ENCODE results near the gene ADAMTS10.
"Not testable (repeated sequence)": the region's sequence is repeated elsewhere in the genome, so short reads cannot be mapped to it uniquely, and the experiment has no call there.

The ADAMTS10 gene

DNA sequence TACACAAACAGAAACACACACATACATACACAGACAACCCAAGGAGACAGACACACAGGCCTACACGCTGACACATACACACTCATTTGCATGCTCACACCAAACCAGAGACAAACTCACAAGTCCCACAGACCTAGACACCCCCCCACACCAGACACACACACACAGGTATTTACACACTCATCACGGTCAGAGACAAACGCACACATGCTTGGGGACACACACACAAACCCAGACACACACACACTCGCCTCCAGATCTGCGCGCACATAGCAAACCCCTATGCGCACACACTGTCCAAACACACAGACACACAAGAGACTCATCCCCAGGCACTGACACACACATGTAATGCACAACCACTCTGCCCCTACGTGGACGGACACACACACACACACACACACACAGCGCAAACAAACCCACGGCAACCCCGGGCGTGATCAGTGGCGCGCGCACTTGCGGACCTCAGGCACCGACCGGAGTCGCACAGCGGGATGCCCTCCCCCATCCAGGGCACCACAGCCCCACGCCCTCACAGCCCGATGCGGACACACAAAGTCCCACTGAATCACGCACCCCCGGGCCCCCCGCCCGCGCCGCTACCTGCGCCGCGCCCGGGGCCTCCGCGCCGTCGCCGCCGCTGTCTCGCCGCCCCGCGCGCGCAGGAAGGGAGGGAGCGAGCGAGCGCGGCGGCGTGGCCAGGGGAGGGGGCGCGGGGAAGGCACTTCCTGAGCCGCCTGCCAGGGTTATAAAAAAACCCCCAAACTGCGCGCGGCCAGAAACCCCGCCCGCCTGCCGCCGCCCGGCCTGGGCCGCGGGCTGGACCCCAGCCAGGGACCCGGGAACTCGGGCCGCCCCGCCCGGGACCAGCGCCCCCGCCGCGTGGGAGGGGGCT is at the start of gene ADAMTS10:
ADAMTS10 (minus strand) TSS at position 675 of the 895 bp plus-strand sequence. CDS start 5,005 bp downstream, outside the sequence.
- DNase-seq, result no peak

DNA sequence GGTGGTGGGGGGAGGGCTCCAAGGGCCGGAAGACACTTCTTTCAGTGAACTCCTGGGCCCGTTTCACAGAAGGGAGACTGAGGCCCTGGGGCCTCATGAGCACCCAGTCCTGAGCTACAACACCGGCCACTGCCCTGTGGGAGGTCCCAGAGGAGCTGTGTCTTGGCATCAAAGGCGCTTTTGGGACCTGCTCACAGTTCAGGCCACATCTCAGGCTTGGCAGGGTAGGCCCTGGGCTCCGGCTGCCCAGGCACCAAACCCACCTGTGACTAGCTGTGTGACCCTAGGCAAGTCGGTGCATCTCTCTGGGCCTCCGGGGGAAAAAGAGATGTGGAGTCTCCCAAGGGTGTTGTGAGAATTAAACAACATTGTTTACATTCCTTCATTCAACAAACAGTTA is 49.4 kb upstream of the ADAMTS10 start:
- DNase-seq, result no peak

DNA sequence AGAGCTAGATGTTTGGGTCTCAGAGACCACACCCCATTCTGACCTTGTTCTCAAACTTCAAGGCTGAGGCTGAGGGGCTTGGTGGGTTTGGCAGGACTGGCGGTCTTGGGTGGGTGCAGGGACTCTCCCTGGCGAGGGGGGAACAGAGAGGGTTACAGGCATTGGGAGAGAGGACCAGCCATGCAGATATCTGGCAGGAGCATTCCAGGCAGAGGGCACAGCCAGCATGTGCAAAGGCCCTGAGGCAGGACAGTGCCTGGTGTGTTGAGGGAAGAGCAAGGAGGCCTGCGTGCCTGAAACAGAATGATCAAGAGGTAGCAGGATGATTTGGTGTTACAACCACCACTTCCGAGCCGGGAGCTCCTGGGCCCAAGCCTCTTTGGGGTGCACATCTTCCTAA is 47.4 kb upstream of the ADAMTS10 start:
- DNase-seq, result no peak

DNA sequence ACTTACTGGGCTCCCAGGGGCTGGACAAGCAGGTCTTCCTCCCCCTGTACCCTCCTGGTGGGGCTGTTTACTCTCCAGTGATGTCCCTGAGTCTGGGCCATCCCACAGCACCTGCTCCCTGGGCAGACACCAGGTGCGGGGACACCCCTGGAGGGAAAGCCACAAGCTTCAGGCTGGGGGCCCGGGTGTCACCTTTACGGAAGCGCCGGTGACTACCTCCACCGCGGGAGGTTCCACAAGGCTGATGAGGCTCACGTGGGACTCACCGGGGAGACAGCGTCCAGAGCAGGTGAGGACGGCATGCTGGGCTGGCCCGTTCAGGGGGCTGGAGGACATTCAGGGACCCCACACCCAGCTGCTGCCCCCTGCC is 44.8 kb upstream of the ADAMTS10 start:
- DNase-seq, result no peak

DNA sequence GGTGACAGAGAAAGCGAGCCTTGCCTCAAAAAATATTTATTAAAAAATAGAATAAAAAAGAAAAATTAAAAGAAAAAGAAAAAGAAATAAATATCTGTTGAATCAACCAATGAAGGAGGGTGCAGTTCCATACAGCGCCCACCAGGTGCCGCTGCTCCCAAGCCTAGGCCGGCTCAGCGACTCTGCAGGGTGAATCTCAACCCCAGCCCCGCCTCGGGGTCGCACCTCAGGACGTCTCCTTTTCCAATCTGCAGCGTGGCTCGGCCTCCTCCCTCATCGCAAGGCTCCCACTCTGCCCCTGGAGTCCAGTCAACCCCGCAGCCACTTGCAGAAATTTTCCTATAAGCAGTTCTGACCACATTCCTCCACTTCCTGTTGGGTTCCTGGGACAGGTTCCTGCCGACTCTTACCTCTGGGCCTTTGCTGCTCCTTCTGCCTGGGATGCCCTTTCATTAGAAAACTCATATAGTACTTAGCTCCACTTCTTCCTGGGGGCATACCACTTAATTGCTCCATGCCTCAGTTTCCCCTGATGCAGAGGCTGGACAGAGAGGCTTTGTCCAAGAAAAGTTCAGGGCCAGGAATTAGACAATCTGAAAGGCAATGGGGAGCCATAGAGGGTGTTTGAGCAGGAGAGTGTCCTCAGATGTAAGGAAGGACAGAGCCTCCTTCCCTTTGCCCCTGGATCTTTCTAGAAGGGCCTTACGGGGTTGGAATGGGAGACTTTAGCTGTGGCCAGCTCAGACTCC is 44.2 kb upstream of the ADAMTS10 start:
- peak; percentile 2 for DNase-seq

DNA sequence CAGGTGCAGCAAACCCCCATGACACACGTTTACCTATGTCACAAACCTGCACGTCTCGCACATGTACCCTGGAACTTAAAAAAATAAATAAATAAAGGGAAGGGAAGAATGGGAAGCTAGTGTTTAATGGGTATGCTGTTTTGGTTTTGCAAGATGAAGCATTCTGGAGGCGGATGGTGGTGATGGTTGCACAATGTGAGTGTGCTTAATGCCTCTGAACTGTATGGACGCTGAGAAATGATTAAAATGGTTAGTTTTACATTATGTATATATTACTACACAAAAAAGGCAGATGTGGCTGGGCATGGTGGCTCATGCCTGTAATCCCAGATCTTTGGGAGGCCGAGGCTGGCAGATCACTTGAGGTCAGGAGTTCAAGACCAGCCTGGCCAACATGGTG is 37.7 kb upstream of the ADAMTS10 start:
- DNase-seq, result no peak

DNA sequence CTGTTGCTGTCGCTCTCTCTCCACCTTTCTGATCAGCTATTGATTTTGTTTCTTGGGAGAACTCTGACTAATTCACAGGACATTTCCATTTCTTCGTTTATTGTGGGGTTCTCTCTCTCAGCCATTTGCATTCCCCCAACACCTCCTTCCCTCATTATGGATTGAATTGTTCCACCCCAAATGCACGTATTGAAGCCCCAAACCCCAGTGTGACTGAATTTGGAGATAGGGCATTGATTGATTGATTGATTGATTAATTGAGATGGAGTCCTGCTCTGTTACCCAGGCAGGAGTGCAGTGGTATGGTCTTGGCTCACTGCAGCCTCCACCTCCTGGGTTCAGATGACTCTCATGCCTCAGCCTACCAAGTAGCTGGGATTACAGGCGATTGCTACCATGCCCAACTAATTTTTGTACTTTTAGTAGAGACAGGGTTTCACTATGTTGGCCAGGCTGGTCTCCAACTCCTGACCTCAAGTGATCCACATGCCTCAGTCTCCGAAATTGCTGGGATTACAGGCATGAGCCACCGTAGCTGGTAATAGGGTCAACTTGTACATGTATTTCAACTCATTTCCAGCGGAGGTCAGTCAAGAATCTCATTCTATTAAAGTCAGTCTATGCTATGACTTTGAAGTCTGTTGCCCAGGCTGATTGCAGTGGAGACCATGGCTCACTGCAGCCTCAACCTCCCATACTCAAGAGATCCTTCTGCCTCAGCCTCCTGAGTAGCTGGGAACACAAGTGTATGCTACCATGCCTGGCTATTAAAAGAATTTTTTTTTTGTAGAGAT is 33.5 kb upstream of the ADAMTS10 start:
- no peak for DNase-seq

DNA sequence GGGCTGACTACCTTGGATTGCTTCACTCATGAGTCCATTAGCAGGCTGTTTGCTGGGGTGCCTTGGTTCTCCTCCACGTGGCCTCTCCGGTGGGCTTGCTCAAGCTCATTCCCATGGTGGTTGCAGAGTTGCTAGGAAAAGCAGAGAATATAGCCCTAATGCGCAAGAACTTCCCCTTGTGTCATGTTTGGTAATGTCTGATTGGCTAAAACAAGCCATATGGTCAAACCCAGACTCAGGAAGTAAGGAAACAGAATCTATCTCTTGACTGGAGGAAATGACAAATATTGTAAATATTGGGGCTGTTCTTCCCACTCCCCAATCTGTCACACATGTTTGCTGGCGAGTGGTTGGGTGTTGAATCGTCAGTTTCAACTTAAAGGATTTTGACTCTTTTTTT is 32.0 kb upstream of the ADAMTS10 start:
- no peak for DNase-seq

DNA sequence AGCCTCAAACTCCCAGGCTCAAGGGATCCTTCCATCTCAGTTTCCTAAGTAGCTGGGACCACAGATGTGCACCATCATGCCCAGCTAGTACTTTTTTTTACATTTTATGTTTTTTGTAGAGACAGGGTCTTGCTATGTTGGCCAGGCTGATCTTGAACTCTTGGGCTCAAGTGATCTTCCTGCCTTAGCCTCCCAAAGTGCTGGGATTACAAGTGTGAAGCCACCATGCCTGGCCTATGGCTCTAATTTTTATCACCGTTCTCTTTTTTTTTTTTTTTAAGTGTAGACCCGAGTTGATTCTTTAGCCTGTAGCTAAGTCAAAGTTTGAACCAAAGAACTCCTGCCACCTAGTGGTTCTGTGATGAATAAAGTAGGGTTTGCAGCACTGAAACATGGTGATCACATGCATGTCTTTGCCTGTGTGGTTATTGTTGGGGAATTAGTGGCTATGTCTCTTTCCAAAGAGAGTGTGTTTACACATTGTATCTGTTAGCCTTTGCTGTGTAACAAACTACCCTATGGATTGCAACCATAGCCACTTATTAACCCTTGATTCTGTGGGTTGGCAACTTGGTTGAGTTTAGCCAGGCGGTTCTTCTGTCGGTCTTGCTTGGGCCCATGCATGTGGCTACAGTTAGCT is 31.5 kb upstream of the ADAMTS10 start:
- DNase-seq, result no peak

DNA sequence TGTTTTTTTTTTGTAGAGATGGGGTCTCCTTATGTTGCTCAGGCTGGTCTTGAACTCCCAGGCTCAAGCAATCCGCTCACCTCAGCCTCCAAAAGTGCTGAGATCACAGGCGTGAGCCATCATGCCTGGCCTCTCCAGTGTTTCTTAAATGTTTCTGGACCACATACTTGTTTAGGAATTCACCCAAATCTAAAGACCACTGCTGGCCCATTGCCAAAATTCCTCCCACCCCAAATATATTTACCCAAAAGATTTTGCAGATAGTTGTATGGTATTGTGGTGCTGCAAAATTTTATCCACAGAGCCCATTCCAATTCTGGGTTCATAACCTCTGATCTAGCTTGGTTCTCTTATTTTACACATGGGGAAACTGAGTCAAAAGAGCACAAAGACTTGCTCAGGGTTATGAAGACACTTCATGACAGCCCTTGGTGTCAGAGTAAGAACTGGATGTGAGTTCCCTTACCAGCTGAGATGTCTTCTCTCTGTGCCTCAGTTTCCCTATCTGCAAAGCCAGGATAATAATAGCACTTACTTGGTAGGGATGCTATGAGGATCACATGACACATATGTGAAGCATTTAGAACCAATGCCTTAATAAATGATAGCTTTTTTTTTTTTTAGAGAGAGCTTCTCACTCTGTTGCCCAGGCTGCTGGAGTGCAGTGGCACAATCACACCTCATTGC is 30.8 kb upstream of the ADAMTS10 start:
- DNase-seq, result no peak

DNA sequence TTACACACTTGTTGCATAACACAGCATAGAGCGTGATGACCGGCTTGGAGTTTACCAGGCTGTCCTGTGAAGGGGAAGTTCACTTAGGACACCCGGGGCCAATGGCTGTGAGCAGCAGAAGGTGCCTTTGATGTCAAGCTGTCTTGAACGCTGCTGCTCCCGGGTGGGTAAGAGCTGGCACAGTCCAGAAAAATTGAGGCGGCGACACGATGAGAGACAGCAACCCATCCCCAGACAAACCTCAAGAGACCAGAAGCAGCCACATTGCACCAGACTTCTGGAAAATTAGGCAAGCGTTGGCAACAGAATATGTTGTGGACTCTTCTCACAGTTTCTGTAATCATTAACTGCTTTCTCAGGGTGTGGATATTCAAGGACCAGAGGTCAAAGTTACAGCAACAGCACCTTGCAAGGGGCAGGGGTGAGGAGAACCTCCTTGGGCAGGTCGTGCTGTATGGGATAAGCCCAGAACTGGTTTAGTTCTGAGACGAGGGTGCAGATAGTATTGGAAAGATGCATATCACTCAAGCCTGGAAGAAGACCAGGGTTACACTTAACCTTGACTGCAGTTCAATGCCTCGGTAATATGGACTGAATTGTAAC is 30.0 kb upstream of the ADAMTS10 start:
- DNase-seq, result no peak

DNA sequence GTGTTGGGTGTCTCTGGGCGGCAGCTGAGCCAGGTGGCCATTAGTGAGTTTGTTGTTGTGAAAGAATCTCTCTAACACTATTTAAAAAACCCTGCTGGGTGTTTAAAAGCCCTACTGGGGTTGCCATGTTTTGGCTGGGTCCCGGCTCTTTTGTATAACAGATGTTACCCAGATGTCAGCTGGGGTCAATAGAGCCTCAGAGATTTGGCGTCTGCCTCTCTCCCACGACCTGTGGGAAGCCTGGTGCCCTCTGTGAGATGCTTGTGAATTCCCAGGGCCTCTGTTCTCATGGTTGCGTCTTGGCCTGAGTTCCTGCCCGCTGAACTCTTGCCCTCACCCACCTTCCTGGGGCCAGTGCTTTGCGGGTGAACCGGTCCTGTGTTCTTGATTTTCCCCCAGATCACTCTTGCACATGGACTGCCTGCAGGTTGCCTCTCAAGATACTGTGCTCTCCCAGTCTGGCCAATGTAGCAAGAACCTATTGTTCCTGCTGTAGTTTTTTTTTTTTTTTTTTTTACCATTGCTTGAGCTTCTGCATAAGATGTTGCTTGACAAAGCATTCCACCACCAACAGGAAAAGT is 29.4 kb upstream of the ADAMTS10 start:
- DNase-seq, result no peak

DNA sequence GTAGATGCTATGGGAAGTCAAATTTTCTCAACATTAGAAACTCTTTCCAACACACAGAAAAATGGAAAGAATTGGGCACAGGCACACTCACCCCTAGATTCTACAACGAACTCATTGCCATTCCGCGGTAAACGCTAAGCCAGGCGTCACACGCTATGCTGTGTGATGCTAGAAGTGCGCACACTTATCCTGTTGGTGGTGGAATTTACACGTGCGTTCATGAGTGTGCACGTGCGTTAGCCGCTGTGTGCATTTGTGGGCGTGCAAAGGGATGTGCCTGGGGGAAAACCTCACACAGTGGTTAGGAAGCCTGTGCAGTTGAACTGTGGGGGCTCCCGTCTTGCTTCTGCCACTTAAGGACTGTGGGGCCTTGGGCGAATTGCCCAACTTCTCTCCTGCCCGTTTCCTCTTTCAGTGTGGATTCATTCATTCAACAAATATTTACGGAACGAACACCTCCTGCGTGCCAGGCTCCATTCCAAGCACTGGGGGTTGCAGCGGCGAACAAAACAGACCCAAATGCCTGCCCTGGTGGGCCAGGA is 27.6 kb upstream of the ADAMTS10 start:
- no peak for DNase-seq

DNA sequence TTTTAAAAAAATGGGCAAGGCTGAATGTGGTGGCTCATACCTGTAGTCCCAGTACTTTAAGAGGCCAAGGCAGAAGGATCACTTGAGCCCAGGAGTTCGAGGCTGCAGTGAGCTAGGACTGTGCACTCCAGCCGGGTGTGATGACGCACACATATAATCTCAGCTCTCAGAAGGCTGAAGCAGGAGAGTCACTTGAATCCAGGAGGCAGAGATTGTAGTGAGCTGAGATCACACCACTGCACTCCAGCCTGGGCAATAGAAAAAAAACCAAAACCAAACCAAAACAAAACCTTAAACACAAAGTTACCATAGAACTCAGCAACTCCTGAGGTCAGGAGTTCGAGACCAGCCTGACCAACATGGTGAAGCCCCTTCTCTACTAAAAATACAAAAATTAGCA is 26.6 kb upstream of the ADAMTS10 start:
- DNase-seq, result not testable (repeated sequence)

DNA sequence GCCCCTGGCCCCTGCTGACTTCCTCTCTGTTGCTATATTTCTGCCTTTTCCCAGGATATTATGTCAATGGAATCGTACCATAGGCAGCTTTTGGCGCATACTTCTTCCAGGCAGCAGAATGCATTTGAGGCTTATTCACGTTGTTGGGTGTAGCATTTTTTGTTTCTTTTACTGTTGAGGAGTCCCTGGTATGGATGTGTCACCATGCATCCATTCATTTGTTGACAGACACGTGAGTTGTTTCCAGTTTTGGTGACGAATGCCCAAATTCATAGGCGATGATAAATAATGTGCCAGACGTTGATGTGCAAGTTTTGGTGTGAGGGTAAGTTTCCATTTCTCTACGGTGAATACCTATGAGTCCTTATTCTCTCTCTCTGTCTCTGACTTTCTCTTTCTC is 24.9 kb upstream of the ADAMTS10 start:
- no peak for DNase-seq

DNA sequence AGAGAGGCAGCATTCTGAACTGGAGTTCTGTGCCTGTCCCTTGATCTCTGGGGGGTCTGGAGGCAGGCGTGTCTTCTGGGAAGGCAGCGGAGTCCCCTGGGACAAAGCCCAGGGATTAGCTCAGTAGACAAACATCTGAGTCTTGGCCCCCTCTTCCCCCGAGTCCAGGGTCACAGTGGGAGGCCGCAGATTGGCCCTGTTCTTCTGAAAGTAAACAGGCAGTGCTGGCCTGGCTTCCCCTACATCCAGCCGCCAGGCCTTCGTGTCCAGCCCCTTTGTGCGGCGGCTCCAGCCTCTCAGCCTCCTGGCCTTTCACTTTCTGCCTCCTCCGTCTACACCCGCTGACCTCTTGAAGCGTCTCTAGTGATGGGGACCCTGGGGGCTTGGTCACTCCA is 20.9 kb upstream of the ADAMTS10 start:
- DNase-seq, result no peak

DNA sequence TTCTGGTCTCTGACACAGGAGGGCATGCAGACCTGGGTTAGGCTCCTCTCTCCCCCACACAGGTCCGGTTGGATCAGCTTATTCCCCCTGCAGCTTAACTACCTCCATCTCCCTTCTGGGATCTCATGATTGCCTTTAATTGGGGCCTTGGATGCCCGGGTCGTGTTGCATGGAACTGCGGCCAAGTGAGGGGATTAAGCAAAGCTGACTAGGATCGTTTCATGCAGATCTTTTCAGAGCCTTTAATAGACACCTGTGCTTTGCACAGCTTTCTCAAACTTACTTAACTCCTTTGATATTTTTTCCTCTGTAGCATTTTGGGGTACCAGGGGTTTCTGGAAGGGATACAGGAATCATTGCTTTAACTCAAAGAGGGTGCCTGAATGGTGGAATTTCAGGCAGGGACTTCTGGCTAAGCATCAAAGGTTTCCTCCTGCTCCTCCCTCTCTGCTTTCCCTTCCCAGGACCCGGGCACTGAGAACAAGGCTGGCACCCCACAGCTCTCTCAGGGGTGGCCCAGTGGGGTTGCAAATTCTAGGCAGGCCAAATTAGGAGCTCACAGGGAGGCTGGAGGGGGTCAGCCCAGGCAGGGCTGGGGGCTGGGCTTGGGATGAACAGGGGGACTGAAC is 20.4 kb upstream of the ADAMTS10 start:
- DNase-seq, result no peak

DNA sequence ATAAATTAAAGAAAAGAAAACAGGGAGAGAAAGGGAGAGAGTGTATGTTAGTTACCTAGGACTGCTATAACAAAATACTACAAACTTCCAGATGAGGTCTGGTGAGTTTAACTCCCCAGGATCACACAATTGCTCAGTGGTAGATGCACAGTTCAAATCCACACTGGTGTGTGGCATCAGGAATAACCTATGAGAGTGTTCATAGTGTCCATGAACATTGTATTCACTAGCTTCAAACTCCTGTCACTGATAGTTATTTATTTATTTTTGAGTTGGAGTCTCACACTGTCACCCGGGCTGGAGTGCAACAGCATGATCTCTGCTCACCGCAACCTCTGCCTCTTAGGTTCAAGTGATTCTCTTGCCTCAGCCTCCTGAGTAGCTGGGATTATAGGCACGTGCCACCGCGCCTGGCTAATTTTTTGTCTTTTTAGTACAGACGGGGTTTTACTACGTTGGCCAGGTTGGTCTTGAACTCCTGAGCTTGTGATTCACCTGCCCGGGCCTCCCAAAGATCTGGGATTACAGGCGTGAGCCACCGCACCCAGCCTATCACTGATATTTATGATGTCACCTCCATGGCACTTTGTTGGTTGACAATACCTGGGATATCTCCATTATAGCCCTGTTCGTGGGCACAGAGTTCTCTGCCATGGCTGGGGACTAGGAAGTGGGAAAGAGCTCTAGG is 19.6 kb upstream of the ADAMTS10 start, which contains the start of gene NFILZ:
NFILZ (plus strand) TSS at position 638 of the 688 bp plus-strand sequence. CDS start 46,133 bp downstream, outside the sequence.
- DNase-seq, result no peak

DNA sequence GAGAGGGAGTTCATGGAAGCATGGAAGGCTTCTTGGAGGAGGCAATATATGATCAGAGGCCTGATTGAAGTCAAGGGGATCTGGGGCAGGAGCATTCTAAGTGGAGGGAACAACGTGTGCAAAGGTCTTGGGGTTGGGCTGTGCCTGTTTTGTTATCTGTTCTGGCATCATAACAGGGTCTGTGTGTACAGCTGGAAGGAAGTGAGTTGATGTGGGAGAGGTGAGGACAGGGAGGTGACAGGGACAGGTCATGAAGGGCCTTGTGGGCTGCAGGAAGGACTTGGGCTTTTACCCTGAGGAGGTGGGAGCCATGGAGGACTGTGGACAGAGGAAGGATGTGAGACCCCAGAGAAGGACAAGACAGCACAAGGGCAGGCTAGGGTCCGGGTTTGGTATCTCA is 18.7 kb upstream of the ADAMTS10 start:
- no peak for DNase-seq

DNA sequence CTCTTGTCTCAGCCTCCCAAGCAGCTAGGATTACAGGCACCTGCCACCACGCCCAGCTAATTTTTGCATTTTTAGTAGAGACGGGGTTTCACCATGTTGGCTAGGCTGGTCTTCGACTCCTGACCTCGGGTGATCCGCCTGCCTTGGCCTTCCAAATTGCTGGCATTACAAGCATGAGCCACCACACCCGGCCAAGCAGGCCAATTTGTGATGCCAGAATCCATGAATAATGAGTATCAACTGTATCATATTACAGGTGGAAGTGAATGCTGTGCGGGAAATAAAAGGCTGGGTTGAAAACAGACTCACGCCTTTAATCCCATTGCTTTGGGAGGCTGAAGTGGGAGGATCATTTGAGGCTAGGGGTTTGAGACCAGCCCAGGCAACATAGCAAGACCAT is 16.3 kb upstream of the ADAMTS10 start:
- DNase-seq, result no peak

Data from NCI-H526 treated with DMSO at 0.1 percent for 48 hours (cell line).